ENCODE results near the gene SPATA31C1.
"Not testable (repeated sequence)": the region's sequence is repeated elsewhere in the genome, so short reads cannot be mapped to it uniquely, and the experiment has no call there.

SPATA31C1 gene

DNA sequence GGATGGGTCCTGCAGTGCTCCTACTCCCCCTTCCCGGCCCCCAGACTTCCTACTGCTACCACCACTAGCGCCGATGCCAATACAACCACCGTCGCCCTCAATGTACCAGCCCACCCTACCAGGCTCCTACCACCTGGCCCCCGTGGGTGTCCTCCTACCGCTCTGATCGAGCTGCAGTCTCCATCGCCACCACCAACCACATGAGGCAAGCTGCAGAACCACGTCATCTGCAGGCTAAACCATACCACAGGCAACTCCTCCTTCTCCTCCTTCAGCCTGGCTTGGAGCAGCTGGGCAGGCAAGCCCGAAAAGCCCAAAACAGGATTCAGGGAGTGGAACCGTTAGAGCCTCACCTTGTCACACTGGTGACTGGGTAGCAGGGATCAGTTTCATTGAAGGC lies 19.6 kb downstream of the SPATA31C1 start:
- not testable (repeated sequence) for DNase-seq (ENCODE audit: low spot score)

- not testable (repeated sequence) for DNase-seq (ENCODE audit: low spot score)
These were observed 20.2 kb downstream of the SPATA31C1 start for GRCh38 chr9:87937918-87938317.

DNA sequence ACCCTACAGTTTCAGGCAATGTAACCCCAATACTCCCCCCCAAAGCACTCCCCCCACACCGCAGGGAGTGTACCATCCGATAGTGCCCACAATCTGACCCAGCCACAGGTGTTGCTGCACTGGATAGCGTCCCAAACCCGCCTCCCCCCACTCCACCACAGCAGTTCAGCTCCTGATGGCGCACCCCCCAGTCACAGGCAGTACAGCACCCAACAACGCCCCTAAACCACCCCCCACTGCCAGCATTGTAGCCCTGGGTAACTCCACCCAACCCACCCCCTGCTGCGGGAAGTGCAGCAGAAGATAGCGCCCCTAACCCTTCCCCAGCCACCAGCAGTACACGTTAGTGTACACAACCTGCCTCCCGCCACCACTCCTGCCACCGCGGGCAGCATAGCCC lies 20.6 kb downstream of the SPATA31C1 start:
- not testable (repeated sequence) for DNase-seq (ENCODE audit: low spot score)

DNA sequence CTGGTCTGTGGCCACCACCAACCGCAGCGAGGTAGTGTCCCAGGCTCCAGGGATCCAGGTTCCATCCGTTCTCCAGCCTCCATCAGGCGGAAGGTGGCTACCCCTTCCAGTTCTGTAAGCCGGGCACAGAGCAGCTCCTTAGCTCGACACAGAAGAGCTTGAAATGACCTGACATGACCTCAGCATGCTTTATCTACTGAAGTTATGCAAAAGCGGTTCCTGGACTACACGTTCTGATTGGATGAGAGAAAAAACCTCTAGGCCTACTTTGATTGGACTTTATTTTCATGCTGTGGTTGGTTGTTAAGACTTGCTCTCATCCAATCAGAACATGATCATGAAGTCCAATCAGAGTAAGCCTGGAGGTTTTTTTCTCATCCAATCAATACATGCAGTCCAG lies 21.3 kb downstream of the SPATA31C1 start:
- not testable (repeated sequence) for DNase-seq (ENCODE audit: low spot score)

DNA sequence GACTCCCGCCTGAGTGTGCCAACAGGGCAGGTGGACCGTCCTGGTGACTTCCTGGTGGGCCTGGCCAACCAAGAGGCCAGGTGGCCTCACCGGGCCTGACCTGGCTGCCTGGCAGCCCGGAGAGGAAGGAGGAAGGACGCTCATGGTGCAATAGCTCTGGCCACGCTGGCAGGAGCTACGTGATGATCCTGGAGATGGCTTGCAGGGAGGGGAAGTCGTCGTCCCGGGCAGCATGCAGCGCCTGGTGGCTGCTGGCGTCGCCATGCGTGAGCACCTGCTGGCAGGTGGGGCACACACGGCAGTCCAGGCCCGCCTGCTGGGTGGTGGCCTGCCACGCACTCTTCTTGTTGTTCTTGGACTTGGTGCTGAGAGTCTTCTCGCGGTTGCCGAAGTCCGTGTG lies 26.3 kb downstream of the SPATA31C1 start:
- TF ChIP-seq, protein P1, sequence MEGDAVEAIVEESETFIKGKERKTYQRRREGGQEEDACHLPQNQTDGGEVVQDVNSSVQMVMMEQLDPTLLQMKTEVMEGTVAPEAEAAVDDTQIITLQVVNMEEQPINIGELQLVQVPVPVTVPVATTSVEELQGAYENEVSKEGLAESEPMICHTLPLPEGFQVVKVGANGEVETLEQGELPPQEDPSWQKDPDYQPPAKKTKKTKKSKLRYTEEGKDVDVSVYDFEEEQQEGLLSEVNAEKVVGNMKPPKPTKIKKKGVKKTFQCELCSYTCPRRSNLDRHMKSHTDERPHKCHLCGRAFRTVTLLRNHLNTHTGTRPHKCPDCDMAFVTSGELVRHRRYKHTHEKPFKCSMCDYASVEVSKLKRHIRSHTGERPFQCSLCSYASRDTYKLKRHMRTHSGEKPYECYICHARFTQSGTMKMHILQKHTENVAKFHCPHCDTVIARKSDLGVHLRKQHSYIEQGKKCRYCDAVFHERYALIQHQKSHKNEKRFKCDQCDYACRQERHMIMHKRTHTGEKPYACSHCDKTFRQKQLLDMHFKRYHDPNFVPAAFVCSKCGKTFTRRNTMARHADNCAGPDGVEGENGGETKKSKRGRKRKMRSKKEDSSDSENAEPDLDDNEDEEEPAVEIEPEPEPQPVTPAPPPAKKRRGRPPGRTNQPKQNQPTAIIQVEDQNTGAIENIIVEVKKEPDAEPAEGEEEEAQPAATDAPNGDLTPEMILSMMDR (IDR thresholded peaks at IDR 0.05; ENCODE audit: extremely low read depth, missing control alignments), result no peak
- no peak for DNase-seq (ENCODE audit: low spot score)

GRCh38 chr9:87944682-87945081 lies 26.9 kb downstream of the SPATA31C1 start:
- no peak for DNase-seq (ENCODE audit: low spot score)

GRCh38 chr9:87950296-87950695 lies 32.5 kb downstream of the SPATA31C1 start:
- DNase-seq (ENCODE audit: low spot score), result no peak

More at GRCh38 chr9:87944682-87945081, 26.9 kb downstream of the SPATA31C1 start:
- TF ChIP-seq, protein P1 (IDR thresholded peaks at IDR 0.05; ENCODE audit: extremely low read depth, missing control alignments), result no peak

DNA sequence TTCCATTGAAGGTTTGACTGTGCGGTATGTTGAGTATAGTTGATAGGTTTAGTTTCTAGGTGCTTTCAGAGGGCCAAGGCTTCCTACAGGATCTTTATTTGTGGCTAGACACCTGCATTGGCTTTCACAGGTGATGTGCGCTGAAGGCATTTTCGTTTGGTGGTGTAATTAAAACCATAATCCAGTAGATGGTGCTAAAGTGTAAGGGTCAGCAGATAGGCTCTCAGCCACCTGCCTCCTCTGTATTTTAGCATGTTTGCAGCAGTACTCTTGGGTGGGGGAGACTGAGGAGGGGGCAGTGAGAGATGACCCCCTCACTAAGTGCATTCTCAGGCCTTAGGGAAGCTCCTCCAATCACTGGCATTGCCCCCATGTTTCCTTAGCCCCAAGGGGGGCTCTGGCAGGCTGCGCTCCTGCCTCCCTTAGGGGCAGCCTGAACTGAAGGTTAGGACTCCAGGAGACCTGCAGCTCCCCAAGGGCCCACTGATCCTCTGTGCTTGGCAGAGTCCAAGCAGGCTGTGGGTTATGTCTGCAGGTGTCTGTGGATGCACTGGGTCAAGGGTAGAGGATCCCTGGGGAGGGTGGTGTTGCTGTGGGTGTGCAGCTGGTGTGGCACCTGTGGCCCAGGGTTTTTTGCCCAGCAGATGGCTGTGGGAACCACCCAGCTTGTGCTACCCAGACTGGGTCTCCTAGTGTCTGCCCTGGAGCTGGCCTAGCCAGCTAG lies 33.2 kb downstream of the SPATA31C1 start:
- TF ChIP-seq, protein P1 (IDR thresholded peaks at IDR 0.05; ENCODE audit: extremely low read depth, missing control alignments), result no peak
- DNase-seq (ENCODE audit: low spot score), result peak; percentile 56

More at GRCh38 chr9:87950296-87950695, 32.5 kb downstream of the SPATA31C1 start:
- TF ChIP-seq, protein P1 (IDR thresholded peaks at IDR 0.05; ENCODE audit: extremely low read depth, missing control alignments), result no peak

DNA sequence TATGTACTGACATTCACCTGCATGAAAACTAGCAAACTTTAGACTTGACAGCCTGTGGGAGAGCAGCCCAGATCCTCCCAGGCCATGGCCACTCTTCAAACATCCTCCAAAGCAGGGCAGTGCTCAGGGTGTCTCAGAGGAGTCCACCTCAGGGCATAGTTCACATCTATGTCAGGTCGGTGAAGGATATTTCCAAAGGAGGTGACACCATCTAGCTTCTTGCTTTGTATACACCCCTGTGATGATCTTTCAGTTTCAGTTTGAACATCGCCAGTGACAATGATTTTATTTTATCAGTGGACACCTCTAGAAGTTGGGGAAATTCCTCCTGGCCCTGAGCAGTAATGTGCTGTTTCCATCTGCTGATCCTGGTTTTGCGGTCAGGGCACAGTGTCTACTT lies 36.5 kb downstream of the SPATA31C1 start:
- DNase-seq (ENCODE audit: low spot score), result no peak
- TF ChIP-seq, protein P1 (IDR thresholded peaks at IDR 0.05; ENCODE audit: extremely low read depth, missing control alignments), result no peak

DNA sequence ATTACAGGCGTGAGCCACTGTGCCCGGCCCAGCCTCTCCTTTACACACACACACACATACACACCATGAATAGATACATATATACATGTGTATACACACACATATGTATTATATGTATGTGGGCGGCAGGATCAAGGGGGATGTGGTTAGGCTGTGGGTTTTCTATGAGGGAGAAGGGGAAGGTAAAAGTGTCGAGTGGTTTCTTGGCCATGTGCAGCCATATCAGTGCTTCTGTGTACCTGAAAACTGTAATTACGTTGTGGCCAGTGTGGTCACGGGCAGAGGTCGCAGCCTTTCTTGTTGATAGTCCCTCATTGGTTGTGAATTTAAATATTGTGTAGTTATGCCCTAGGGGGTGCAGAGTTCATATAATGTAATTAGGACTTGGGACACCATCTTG lies 40.1 kb downstream of the SPATA31C1 start:
- TF ChIP-seq, protein P1 (IDR thresholded peaks at IDR 0.05; ENCODE audit: extremely low read depth, missing control alignments), result no peak
- no peak for DNase-seq (ENCODE audit: low spot score)

All from GM20000 (cell line).